HCT116 (cell line): Measurements from ENCODE around the gene KCNB1. TPM values are rescaled to one million over a fixed set of nuclear protein-coding genes. Genes with fewer than 3 reads are reported as not detected.

Experiments used
- ATAC-seq: fragments of 200-7000 bp; cut with Tn5 transposase; 2 replicates; pipeline ENCODE4 v1.9.1; 2020; ENCODE audit warnings: mild to moderate bottlenecking, moderate library complexity
- BruUV-seq: library from RNA; stranded (reverse); fragments of 400-500 nt; replicated peaks from 2 replicates; lab custom pipeline; 2021; lab: Mats Ljungman, UMichigan
- CTCF ChIA-PET: fragments of 300-600 bp; sonication (Branson Sonifier 250); formaldehyde crosslinking; loops from one replicate; lab custom pipeline; 2021; ENCODE audit warnings: antibody characterized with exemption; lab: Charles Lee
- POLR2A ChIA-PET: fragments of 300-600, 350-600 bp; sonication (Branson Sonifier 250); formaldehyde crosslinking; loops from one replicate; lab custom pipeline; 2021; ENCODE audit warnings: antibody characterized with exemption; lab: Charles Lee
- RAD21 ChIA-PET, 2 experiments: fragments of 300-600 bp; sonication (Branson Sonifier 250); formaldehyde crosslinking; loops; one replicate each; lab custom pipeline; 2023; ENCODE audit warnings: low total read pairs in 2 of 2; ENCODE audit not compliant: uncharacterized antibody in 2 of 2, unreplicated experiment in 2 of 2, low non-redundant PET in 1 of 2; lab: Charles Lee
- DNase-seq: peaks from one replicate; pipeline ENCODE4 v3.0.0-alpha.2; 2010; ENCODE audit warnings: low read depth, low spot score
- H2AFZ ChIP-seq: fragments of 200-600 bp; shearing (Covaris generic), sonication (generic); 2 replicates; pipeline ENCODE4 v1.6.1; 2017; ENCODE audit warnings: low read depth, mixed run types, mixed read lengths, antibody characterized with exemption, low read length; ENCODE audit not compliant: poor library complexity, severe bottlenecking
- H3K27ac ChIP-seq: 2 replicates; pipeline ENCODE4 v1.5.1; 2012; ENCODE audit warnings: low read depth, low read length
- H3K27me3 ChIP-seq: fragments of 200-600 bp; sonication (generic); 2 replicates; pipeline ENCODE4 v1.6.1; 2016; ENCODE audit warnings: mixed run types, low read length, mixed read lengths; ENCODE audit not compliant: insufficient read depth
- H3K36me3 ChIP-seq, 2 experiments: fragments of 200-500 bp in 1 of 2; fragments of 200-600 bp in 1 of 2; sonication (Bioruptor generic) in 1 of 2; sonication (generic) in 1 of 2; 2 replicates each; pipeline versions ENCODE4 v1.5.1 to v1.6.1; 2014 to 2016; ENCODE audit warnings: low read length in 2 of 2, inconsistent platforms in 1 of 2, mixed read lengths in 1 of 2, mixed run types in 1 of 2; ENCODE audit not compliant: insufficient read depth in 2 of 2, control insufficient read depth in 1 of 2
- H3K4me1 ChIP-seq, 2 experiments: fragments of 200-600 bp in 1 of 2; sonication (generic) in 1 of 2; 2 replicates each; pipeline versions ENCODE4 v1.5.1 to v1.6.1; 2012 to 2017; ENCODE audit warnings: low read length in 2 of 2, inconsistent platforms in 1 of 2, mild to moderate bottlenecking in 1 of 2, mixed read lengths in 1 of 2, mixed run types in 1 of 2, moderate library complexity in 1 of 2; ENCODE audit not compliant: insufficient read depth in 2 of 2, control insufficient read depth in 1 of 2
- H3K4me2 ChIP-seq: fragments of 200-600 bp; sonication (generic); 2 replicates; pipeline ENCODE4 v1.6.1; 2017; ENCODE audit warnings: mixed run types, low read length, mixed read lengths
- H3K4me3 ChIP-seq, 2 experiments: fragments of 200-600 bp in 1 of 2; sonication (generic) in 1 of 2; replicated peaks in 1 of 2; 2 replicates each; pipeline ENCODE4 v1.5.1; 2011 to 2016; ENCODE audit warnings: low read length in 2 of 2, control low read depth in 1 of 2, low read depth in 1 of 2, mild to moderate bottlenecking in 1 of 2, mixed read lengths in 1 of 2, mixed run types in 1 of 2
- H3K79me2 ChIP-seq: fragments of 200-600 bp; sonication (generic); 2 replicates; pipeline ENCODE4 v1.6.1; 2017; ENCODE audit warnings: mild to moderate bottlenecking, mixed run types, low read length, moderate library complexity, mixed read lengths; ENCODE audit not compliant: insufficient read depth
- H3K9ac ChIP-seq: fragments of 200-600 bp; sonication (generic); 2 replicates; pipeline ENCODE4 v1.6.1; 2016; ENCODE audit warnings: low read length, mixed read lengths
- H3K9me2 ChIP-seq: fragments of 200-600 bp; sonication (generic), shearing (Covaris generic); 2 replicates; pipeline ENCODE4 v1.6.1; 2017; ENCODE audit warnings: mixed run types, mild to moderate bottlenecking, moderate library complexity; ENCODE audit not compliant: insufficient read depth
- H3K9me3 ChIP-seq, 2 experiments: fragments of 200-500 bp in 1 of 2; fragments of 200-600 bp in 1 of 2; sonication (Bioruptor generic) in 1 of 2; sonication (generic) in 1 of 2; 2 replicates each; pipeline ENCODE4 v1.6.1; 2014 to 2017; ENCODE audit warnings: low read length in 2 of 2, mixed read lengths in 2 of 2, inconsistent platforms in 1 of 2, low read depth in 1 of 2, mild to moderate bottlenecking in 1 of 2, mixed run types in 1 of 2, moderate library complexity in 1 of 2; ENCODE audit not compliant: control insufficient read depth in 1 of 2, insufficient read depth in 1 of 2
- H4K20me1 ChIP-seq: fragments of 200-600 bp; sonication (generic), shearing (Covaris generic); 2 replicates; pipeline ENCODE4 v1.6.1; 2017; ENCODE audit warnings: mixed run types, mild to moderate bottlenecking, moderate library complexity; ENCODE audit not compliant: insufficient read depth
- ELF1 ChIP-seq: IDR thresholded peaks from 2 replicates; pipeline ENCODE4 v1.6.1; 2012; ENCODE audit warnings: low read depth, borderline replicate concordance
- EZH2 ChIP-seq: fragments of 200-600 bp; sonication (generic); IDR thresholded peaks from 2 replicates; pipeline ENCODE4 v1.6.1; 2017; ENCODE audit warnings: antibody characterized with exemption, mixed run types
- JUND ChIP-seq: IDR thresholded peaks from 2 replicates; pipeline ENCODE4 v1.6.1; 2012
- SIN3A ChIP-seq: IDR thresholded peaks from 2 replicates; pipeline ENCODE4 v1.6.1; 2012; ENCODE audit warnings: low read depth
- YY1 ChIP-seq: IDR thresholded peaks from 2 replicates; pipeline ENCODE4 v1.6.1; 2011; ENCODE audit warnings: low read length, low read depth, moderate library complexity, mild to moderate bottlenecking; ENCODE audit not compliant: insufficient replicate concordance; ENCODE audit errors: extremely low read depth
- ZFX ChIP-seq: fragments of 450-650 bp; IDR thresholded peaks from 2 replicates; pipeline ENCODE4 v1.6.1; 2017
- intact Hi-C: fragments of 100-400 bp; cut with micrococcal nuclease; formaldehyde crosslinking; loops from 2 replicates; pipeline ENCODE4 v1.10.0; 2022
- total RNA-seq: library from RNA; stranded (reverse); gene quantifications from one replicate; pipeline ENCODE4 v1.2.1, GENCODE V29; 2021; ENCODE audit not compliant: unreplicated experiment
- TF ChIP-seq, protein P1 (sequence below): IDR thresholded peaks from 2 replicates; pipeline ENCODE4 v1.6.1; 2012
- TF ChIP-seq, protein P2 (sequence below): IDR thresholded peaks from 2 replicates; pipeline ENCODE4 v1.6.1; 2012
- TF ChIP-seq, protein P3 (sequence below): IDR thresholded peaks from 2 replicates; pipeline ENCODE4 v1.6.1; 2011; ENCODE audit warnings: mild to moderate bottlenecking, low read length, moderate library complexity; ENCODE audit not compliant: insufficient replicate concordance; ENCODE audit errors: extremely low read depth

The KCNB1 gene
- total RNA-seq, 1 experiment from 2014 or later: 0.79 TPM

DNA sequence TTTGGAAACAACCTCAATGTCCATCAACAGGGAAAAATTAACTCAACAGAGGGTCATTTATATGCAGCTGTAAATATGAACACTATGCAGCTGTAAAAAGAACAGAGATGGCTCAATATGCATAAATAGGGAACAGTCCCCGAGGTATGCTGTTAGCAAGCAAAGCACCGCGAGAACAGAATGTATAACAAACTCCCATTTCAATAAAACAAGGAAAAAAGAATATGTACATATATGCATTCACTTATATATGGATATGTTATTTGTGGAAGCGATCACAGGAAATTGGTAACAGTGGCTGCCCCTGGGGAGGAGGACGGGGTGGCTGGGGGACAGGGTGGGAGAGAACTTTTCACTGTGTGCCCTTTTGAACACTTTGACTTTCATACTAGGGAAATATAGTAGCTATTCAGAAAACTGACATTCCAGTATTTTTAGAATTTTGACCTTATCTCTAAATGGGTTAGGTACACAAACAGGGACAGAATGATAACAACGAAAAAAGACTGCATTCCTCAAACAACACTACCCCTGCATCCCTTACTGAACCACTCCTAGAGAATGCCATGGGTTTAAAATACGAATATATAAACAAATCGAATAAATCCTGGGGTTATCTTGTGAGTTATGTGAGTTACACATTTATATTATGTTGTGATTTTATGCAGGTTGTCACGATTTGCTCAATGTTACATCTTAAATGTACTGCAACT lies 64.5 kb downstream of the KCNB1 start:
- Histone ChIP-seq H3K9me3 (no peaks in the 10 kb centered on the region), H3K36me3 (no peaks in the 10 kb centered on the region), H3K4me1 (no peaks in the 10 kb centered on the region), H4K20me1 (no peaks in the 10 kb centered on the region), H2AFZ (no peak overlapping the region), H3K9me2 (no peaks in the 10 kb centered on the region), H3K4me3 (no peak overlapping the region), H3K79me2 (no peaks in the 10 kb centered on the region), H3K27ac (no peak overlapping the region), H3K27me3 (peaks cover 30% of the 10 kb centered on the region), H3K9ac (no peak overlapping the region), H3K4me2 (no peak overlapping the region)
- no TSS peak for BruUV-seq
- intact Hi-C loops: no loop called here
- ATAC-seq (no peak), DNase-seq (no peak)
- no peak for TF ChIP-seq ZFX
- ChIA-PET POLR2A (no interaction called here), RAD21 (no interaction called here), CTCF (no interaction called here)

GRCh38 chr20:49415668-49416044 lies 66.8 kb downstream of the KCNB1 start:
- RAD21 ChIA-PET: no interaction called here
- POLR2A ChIA-PET: no interaction called here

More at GRCh38 chr20:49415668-49416044, 66.8 kb downstream of the KCNB1 start:
- intact Hi-C loops: no loop called here
- Histone ChIP-seq H3K9me3 (no peaks in the 10 kb centered on the region), H3K36me3 (no peaks in the 10 kb centered on the region), H3K27me3 (peaks cover 38% of the 10 kb centered on the region), H4K20me1 (no peaks in the 10 kb centered on the region), H3K4me1 (no peaks in the 10 kb centered on the region), H3K4me3 (no peak overlapping the region), H3K27ac (no peak overlapping the region), H2AFZ (no peak overlapping the region), H3K9ac (no peak overlapping the region), H3K79me2 (no peaks in the 10 kb centered on the region), H3K9me2 (no peaks in the 10 kb centered on the region), H3K4me2 (no peak overlapping the region)
- CTCF ChIA-PET: no interaction called here
- BruUV-seq: no TSS peak
- TF ChIP-seq, protein P1, sequence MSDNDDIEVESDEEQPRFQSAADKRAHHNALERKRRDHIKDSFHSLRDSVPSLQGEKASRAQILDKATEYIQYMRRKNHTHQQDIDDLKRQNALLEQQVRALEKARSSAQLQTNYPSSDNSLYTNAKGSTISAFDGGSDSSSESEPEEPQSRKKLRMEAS: no peak
- TF ChIP-seq, protein P2, sequence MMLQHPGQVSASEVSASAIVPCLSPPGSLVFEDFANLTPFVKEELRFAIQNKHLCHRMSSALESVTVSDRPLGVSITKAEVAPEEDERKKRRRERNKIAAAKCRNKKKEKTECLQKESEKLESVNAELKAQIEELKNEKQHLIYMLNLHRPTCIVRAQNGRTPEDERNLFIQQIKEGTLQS: no peak
- TF ChIP-seq JUND (no peak), SIN3A (no peak), ZFX (no peak), ELF1 (no peak), EZH2 (no peak), YY1 (no peak)
- TF ChIP-seq, protein P3, sequence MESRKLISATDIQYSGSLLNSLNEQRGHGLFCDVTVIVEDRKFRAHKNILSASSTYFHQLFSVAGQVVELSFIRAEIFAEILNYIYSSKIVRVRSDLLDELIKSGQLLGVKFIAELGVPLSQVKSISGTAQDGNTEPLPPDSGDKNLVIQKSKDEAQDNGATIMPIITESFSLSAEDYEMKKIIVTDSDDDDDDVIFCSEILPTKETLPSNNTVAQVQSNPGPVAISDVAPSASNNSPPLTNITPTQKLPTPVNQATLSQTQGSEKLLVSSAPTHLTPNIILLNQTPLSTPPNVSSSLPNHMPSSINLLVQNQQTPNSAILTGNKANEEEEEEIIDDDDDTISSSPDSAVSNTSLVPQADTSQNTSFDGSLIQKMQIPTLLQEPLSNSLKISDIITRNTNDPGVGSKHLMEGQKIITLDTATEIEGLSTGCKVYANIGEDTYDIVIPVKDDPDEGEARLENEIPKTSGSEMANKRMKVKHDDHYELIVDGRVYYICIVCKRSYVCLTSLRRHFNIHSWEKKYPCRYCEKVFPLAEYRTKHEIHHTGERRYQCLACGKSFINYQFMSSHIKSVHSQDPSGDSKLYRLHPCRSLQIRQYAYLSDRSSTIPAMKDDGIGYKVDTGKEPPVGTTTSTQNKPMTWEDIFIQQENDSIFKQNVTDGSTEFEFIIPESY: no peak
- no peak for ATAC-seq
- DNase-seq: no peak
